H1 (cell line): Measurements from ENCODE around the gene ELP5. TPM values are rescaled to one million over a fixed set of nuclear protein-coding genes. Genes with fewer than 3 reads are reported as not detected.

Experiments
- CHD2 ChIP-seq: IDR thresholded peaks from 2 replicates; pipeline ENCODE4 v1.6.1; 2012; ENCODE audit warnings: low read length, improper control_type of control experiment
- CTBP2 ChIP-seq: IDR thresholded peaks from 2 replicates; pipeline ENCODE4 v1.7.0; 2011; ENCODE audit warnings: borderline replicate concordance, mild to moderate bottlenecking, moderate library complexity, mixed read lengths, low read length; ENCODE audit not compliant: insufficient read depth, insufficient read length
- KDM4A ChIP-seq: IDR thresholded peaks from one replicate; pipeline ENCODE4 v1.7.1; 2012; ENCODE audit warnings: low read depth, mild to moderate bottlenecking, moderate library complexity, low read length, inconsistent platforms; ENCODE audit not compliant: severe bottlenecking
- KDM5A ChIP-seq: fragments of 200-600 bp; IDR thresholded peaks from 2 replicates; pipeline ENCODE4 v1.7.1; 2012; ENCODE audit warnings: mild to moderate bottlenecking, low read length, inconsistent platforms, mixed read lengths
- PHF8 ChIP-seq: fragments of 200-600 bp; sonication (generic); conservative IDR thresholded peaks from 2 replicates; pipeline ENCODE4 v1.7.1; 2012; ENCODE audit warnings: low read depth, mild to moderate bottlenecking, inconsistent platforms, low read length, moderate library complexity
- RBBP5 ChIP-seq: IDR thresholded peaks from 2 replicates; pipeline ENCODE4 v1.7.1; 2012; ENCODE audit warnings: low read depth, mild to moderate bottlenecking, inconsistent platforms, low read length, moderate library complexity, borderline replicate concordance
- RXRA ChIP-seq: IDR thresholded peaks from 2 replicates; pipeline ENCODE4 v1.6.1; 2011; ENCODE audit warnings: low read depth, mild to moderate bottlenecking, low read length, moderate library complexity; ENCODE audit not compliant: insufficient read depth
- SIRT6 ChIP-seq: IDR thresholded peaks from one replicate; pipeline ENCODE4 v1.7.1; 2012; ENCODE audit warnings: low read length, inconsistent platforms
- SP2 ChIP-seq: IDR thresholded peaks from 2 replicates; pipeline ENCODE4 v1.6.1; 2012; ENCODE audit warnings: mild to moderate bottlenecking, low read length, inconsistent platforms
- polyA plus RNA-seq, 7 experiments: library from polyadenylated mRNA; depleted of rRNA in 3 of 7; stranded (reverse) in 5 of 7; unstranded in 2 of 7; fragments of >200 nt in 5 of 7; fragments of 200-250 nt in 2 of 7; gene quantifications; 1 replicate in 5 of 7; 2 replicates in 1 of 7; 4 replicates in 1 of 7; pipeline versions ENCODE4 v1.2.1 to v1.2.3, GENCODE V29; 2011 to 2013; ENCODE audit warnings: missing spikeins in 2 of 7, mixed read lengths in 2 of 7
- total RNA-seq: library from RNA; stranded (reverse); fragmentation: NEBNext Ultra II Directional; extraction: Animal tissue kit (Norgen Biotek cat#: 25700); gene quantifications from 2 replicates; pipeline ENCODE4 v1.2.1, GENCODE V29; 2021
- TF ChIP-seq, protein P1 (sequence below): fragments of 300-600 bp; sonication (generic); IDR thresholded peaks from 2 replicates; pipeline ENCODE4 v1.7.1; 2012; ENCODE audit warnings: low read length, moderate library complexity, mild to moderate bottlenecking, inconsistent platforms; ENCODE audit not compliant: insufficient replicate concordance

Gene ELP5
- total and polyA plus RNA-seq, 2 of the 8 experiments (the other 6 are each of a cell fraction or from before 2014, with no cell fraction given) = 75.4 to 107 TPM

DNA sequence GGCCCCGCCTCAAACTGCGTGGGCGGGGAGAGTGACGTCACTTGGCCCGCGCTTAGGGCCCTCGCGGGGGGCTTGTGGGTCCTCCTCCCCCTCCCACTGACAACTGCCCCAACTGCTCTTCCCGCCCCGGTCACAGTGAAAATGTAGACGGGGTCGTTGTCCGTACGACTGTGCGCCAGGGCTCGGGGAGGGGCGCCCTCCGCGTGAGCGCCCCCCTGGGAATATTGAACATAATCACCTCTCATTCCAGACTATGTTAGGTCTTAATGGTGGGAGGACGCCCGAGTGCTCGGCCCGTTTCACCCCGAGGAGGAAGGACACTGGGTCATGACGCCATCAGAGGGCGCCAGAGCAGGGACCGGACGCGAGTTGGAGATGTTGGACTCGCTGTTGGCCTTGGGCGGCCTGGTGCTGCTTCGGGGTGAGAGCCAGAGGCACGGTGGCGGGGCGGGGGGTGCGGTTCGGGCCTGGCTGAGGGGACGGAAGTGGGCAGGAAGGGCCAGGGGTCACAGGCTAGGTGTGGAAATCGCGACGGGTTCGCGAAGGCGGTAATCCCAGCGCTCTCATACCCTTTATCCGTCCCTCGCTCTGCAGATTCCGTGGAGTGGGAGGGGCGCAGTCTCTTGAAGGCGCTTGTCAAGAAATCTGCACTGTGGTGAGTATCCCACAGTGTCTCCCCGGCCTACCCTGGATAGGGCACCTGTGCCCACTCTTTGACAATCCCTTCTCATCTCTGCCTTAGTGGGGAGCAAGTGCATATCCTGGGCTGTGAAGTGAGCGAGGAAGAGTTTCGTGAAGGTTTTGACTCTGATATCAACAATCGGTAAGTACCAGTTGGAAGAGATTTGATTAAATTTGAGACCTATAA lies at the start of gene ELP5 (continued):
- TF ChIP-seq, protein P1, sequence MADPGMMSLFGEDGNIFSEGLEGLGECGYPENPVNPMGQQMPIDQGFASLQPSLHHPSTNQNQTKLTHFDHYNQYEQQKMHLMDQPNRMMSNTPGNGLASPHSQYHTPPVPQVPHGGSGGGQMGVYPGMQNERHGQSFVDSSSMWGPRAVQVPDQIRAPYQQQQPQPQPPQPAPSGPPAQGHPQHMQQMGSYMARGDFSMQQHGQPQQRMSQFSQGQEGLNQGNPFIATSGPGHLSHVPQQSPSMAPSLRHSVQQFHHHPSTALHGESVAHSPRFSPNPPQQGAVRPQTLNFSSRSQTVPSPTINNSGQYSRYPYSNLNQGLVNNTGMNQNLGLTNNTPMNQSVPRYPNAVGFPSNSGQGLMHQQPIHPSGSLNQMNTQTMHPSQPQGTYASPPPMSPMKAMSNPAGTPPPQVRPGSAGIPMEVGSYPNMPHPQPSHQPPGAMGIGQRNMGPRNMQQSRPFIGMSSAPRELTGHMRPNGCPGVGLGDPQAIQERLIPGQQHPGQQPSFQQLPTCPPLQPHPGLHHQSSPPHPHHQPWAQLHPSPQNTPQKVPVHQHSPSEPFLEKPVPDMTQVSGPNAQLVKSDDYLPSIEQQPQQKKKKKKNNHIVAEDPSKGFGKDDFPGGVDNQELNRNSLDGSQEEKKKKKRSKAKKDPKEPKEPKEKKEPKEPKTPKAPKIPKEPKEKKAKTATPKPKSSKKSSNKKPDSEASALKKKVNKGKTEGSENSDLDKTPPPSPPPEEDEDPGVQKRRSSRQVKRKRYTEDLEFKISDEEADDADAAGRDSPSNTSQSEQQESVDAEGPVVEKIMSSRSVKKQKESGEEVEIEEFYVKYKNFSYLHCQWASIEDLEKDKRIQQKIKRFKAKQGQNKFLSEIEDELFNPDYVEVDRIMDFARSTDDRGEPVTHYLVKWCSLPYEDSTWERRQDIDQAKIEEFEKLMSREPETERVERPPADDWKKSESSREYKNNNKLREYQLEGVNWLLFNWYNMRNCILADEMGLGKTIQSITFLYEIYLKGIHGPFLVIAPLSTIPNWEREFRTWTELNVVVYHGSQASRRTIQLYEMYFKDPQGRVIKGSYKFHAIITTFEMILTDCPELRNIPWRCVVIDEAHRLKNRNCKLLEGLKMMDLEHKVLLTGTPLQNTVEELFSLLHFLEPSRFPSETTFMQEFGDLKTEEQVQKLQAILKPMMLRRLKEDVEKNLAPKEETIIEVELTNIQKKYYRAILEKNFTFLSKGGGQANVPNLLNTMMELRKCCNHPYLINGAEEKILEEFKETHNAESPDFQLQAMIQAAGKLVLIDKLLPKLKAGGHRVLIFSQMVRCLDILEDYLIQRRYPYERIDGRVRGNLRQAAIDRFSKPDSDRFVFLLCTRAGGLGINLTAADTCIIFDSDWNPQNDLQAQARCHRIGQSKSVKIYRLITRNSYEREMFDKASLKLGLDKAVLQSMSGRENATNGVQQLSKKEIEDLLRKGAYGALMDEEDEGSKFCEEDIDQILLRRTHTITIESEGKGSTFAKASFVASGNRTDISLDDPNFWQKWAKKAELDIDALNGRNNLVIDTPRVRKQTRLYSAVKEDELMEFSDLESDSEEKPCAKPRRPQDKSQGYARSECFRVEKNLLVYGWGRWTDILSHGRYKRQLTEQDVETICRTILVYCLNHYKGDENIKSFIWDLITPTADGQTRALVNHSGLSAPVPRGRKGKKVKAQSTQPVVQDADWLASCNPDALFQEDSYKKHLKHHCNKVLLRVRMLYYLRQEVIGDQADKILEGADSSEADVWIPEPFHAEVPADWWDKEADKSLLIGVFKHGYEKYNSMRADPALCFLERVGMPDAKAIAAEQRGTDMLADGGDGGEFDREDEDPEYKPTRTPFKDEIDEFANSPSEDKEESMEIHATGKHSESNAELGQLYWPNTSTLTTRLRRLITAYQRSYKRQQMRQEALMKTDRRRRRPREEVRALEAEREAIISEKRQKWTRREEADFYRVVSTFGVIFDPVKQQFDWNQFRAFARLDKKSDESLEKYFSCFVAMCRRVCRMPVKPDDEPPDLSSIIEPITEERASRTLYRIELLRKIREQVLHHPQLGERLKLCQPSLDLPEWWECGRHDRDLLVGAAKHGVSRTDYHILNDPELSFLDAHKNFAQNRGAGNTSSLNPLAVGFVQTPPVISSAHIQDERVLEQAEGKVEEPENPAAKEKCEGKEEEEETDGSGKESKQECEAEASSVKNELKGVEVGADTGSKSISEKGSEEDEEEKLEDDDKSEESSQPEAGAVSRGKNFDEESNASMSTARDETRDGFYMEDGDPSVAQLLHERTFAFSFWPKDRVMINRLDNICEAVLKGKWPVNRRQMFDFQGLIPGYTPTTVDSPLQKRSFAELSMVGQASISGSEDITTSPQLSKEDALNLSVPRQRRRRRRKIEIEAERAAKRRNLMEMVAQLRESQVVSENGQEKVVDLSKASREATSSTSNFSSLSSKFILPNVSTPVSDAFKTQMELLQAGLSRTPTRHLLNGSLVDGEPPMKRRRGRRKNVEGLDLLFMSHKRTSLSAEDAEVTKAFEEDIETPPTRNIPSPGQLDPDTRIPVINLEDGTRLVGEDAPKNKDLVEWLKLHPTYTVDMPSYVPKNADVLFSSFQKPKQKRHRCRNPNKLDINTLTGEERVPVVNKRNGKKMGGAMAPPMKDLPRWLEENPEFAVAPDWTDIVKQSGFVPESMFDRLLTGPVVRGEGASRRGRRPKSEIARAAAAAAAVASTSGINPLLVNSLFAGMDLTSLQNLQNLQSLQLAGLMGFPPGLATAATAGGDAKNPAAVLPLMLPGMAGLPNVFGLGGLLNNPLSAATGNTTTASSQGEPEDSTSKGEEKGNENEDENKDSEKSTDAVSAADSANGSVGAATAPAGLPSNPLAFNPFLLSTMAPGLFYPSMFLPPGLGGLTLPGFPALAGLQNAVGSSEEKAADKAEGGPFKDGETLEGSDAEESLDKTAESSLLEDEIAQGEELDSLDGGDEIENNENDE = no peak
- TF ChIP-seq KDM4A = peak; percentile 88
- no peak for TF ChIP-seq CTBP2
- peak; percentile 71 for TF ChIP-seq KDM5A
- TF ChIP-seq SP2 = no peak
- peak; percentile 70 for TF ChIP-seq PHF8
- TF ChIP-seq SIRT6 = no peak
- TF ChIP-seq RBBP5 = peak; percentile 62; the same call in 1 of the 2 replicates
- TF ChIP-seq CHD2 = 0 out of 2 replicates have a peak, but pooled peaks have one; percentile 5
- no peak for TF ChIP-seq RXRA
